GM21515 (cell line): ENCODE data around the gene VPS50.

Source experiments
- ATAC-seq: cut with Tn5 transposase; IDR thresholded peaks from one replicate; pipeline ENCODE4 v1.9.1; 2021; ENCODE audit not compliant: unreplicated experiment

The VPS50 gene

GRCh38 chr7:93231799-93232672, at the start of gene VPS50:
TSS of gene VPS50 (plus strand) at chr7:93232366. CDS start at chr7:93232468, 102 bp downstream.
- peak; percentile 99 for ATAC-seq

GRCh38 chr7:93185303-93186027, 46.7 kb upstream of the VPS50 start:
- no peak for ATAC-seq

- ATAC-seq, result no peak
Measured at GRCh38 chr7:93188870-93189634, 43.1 kb upstream of the VPS50 start.

GRCh38 chr7:93194386-93194785, 37.8 kb upstream of the VPS50 start:
- no peak for ATAC-seq

GRCh38 chr7:93196336-93196735, 35.8 kb upstream of the VPS50 start:
- ATAC-seq, result no peak

- no peak for ATAC-seq
Measured at GRCh38 chr7:93198472-93198871, 33.7 kb upstream of the VPS50 start.

- ATAC-seq, result no peak
Measured at GRCh38 chr7:93202594-93203250, 29.4 kb upstream of the VPS50 start.

GRCh38 chr7:93203496-93203895, 28.7 kb upstream of the VPS50 start:
- no peak for ATAC-seq

GRCh38 chr7:93205046-93205445, 27.1 kb upstream of the VPS50 start:
- no peak for ATAC-seq

GRCh38 chr7:93211228-93211818, 20.8 kb upstream of the VPS50 start:
- ATAC-seq, result no peak

- ATAC-seq, result no peak
Measured at GRCh38 chr7:93212881-93213280, 19.3 kb upstream of the VPS50 start.

GRCh38 chr7:93218997-93219827, 13.0 kb upstream of the VPS50 start:
- no peak for ATAC-seq

GRCh38 chr7:93219868-93220267, 12.3 kb upstream of the VPS50 start:
- no peak for ATAC-seq

- ATAC-seq, result no peak
Measured at GRCh38 chr7:93226310-93226709, 5.9 kb upstream of the VPS50 start, which contains the start of gene HEPACAM2. TSS of gene HEPACAM2 (minus strand) at chr7:93226469.

GRCh38 chr7:93228302-93228701, 3.9 kb upstream of the VPS50 start:
- peak; percentile 26 for ATAC-seq

- ATAC-seq, result no peak
Measured at GRCh38 chr7:93231259-93231658, 907 bp upstream of the VPS50 start.

- peak; percentile 15 for ATAC-seq
Measured at GRCh38 chr7:93232673-93233018, 480 bp downstream of the VPS50 start.

- no peak for ATAC-seq
Measured at GRCh38 chr7:93235541-93235940, 3.4 kb downstream of the VPS50 start.

GRCh38 chr7:93238131-93238530, 6.0 kb downstream of the VPS50 start:
- ATAC-seq, result no peak

- ATAC-seq, result no peak
Measured at GRCh38 chr7:93238748-93239147, 6.6 kb downstream of the VPS50 start.
